ENCODE results near the gene P2RY2. TPM values are rescaled to one million over a fixed set of nuclear protein-coding genes. Genes with fewer than 3 reads are reported as not detected.
"Not testable (repeated sequence)": the region's sequence is repeated elsewhere in the genome, so short reads cannot be mapped to it uniquely, and the experiment has no call there.

The P2RY2 gene
- polyA plus RNA-seq, 1 donor: 4.8 TPM

GRCh38 chr11:73195191-73196007 is 22.7 kb upstream of the P2RY2 start:
- H3K36me3 ChIP-seq (ENCODE audit: control insufficient read depth, insufficient read depth, low read length): no peaks in the 10 kb centered on the region
- no peaks in the 10 kb centered on the region for H3K27me3 ChIP-seq (ENCODE audit: control insufficient read depth, insufficient read depth, low read length)
- H3K4me1 ChIP-seq (ENCODE audit: control insufficient read depth, insufficient read depth, low read length): peaks cover 65% of the 10 kb centered on the region
- peak; percentile 81 to 87 for DNase-seq
- no peaks in the 10 kb centered on the region for H3K9me3 ChIP-seq (ENCODE audit: control insufficient read depth, low read depth, low read length)
- peak overlapping the region; percentile 87 for H3K27ac ChIP-seq (ENCODE audit: low read length)
- WGBS (ENCODE audit: insufficient coverage, low lambda C conversion rate): no CpG with 5 or more reads among the region's 3 CpGs
- no peak overlapping the region for H3K4me3 ChIP-seq (ENCODE audit: low read length)

GRCh38 chr11:73196576-73196975 is 21.5 kb upstream of the P2RY2 start:
- H3K4me3 ChIP-seq (ENCODE audit: low read length): no peak overlapping the region
- no peak for DNase-seq
- no CpG with 5 or more reads among the region's 6 CpGs for WGBS (ENCODE audit: insufficient coverage, low lambda C conversion rate)
- no peaks in the 10 kb centered on the region for H3K36me3 ChIP-seq (ENCODE audit: control insufficient read depth, insufficient read depth, low read length)
- H3K4me1 ChIP-seq (ENCODE audit: control insufficient read depth, insufficient read depth, low read length): peaks cover 68% of the 10 kb centered on the region
- peak overlapping the region; percentile 87 for H3K27ac ChIP-seq (ENCODE audit: low read length)
- no peaks in the 10 kb centered on the region for H3K27me3 ChIP-seq (ENCODE audit: control insufficient read depth, insufficient read depth, low read length)
- H3K9me3 ChIP-seq (ENCODE audit: control insufficient read depth, low read depth, low read length): no peaks in the 10 kb centered on the region

- peak in 1 of 2 donors; percentile 71 for DNase-seq
- WGBS (ENCODE audit: insufficient coverage, low lambda C conversion rate): no CpG with 5 or more reads among the region's 4 CpGs
These were observed 20.7 kb upstream of the P2RY2 start for GRCh38 chr11:73197348-73197747.

GRCh38 chr11:73197787-73198186 is 20.3 kb upstream of the P2RY2 start:
- WGBS (ENCODE audit: insufficient coverage, low lambda C conversion rate): no CpG with 5 or more reads among the region's 7 CpGs
- H3K4me3 ChIP-seq (ENCODE audit: low read length); DNase-seq; H3K9me3 ChIP-seq (ENCODE audit: control insufficient read depth, low read depth, low read length); H3K36me3 ChIP-seq (ENCODE audit: control insufficient read depth, insufficient read depth, low read length); H3K27me3 ChIP-seq (ENCODE audit: control insufficient read depth, insufficient read depth, low read length): not testable (repeated sequence)
- Histone ChIP-seq H3K27ac (ENCODE audit: low read length) (peak overlapping the region; percentile 75), H3K4me1 (ENCODE audit: control insufficient read depth, insufficient read depth, low read length) (peaks cover 73% of the 10 kb centered on the region)

More at GRCh38 chr11:73197348-73197747, 20.7 kb upstream of the P2RY2 start:
- Histone ChIP-seq H3K36me3 (ENCODE audit: control insufficient read depth, insufficient read depth, low read length) (no peaks in the 10 kb centered on the region), H3K27me3 (ENCODE audit: control insufficient read depth, insufficient read depth, low read length) (no peaks in the 10 kb centered on the region), H3K27ac (ENCODE audit: low read length) (peak overlapping the region; percentile 75), H3K4me3 (ENCODE audit: low read length) (no peak overlapping the region), H3K9me3 (ENCODE audit: control insufficient read depth, low read depth, low read length) (no peaks in the 10 kb centered on the region), H3K4me1 (ENCODE audit: control insufficient read depth, insufficient read depth, low read length) (peaks cover 73% of the 10 kb centered on the region)

GRCh38 chr11:73198677-73199076 is 19.4 kb upstream of the P2RY2 start:
- peaks cover 74% of the 10 kb centered on the region for H3K4me1 ChIP-seq (ENCODE audit: control insufficient read depth, insufficient read depth, low read length)
- no peaks in the 10 kb centered on the region for H3K36me3 ChIP-seq (ENCODE audit: control insufficient read depth, insufficient read depth, low read length)
- no peak overlapping the region for H3K4me3 ChIP-seq (ENCODE audit: low read length)
- peak; percentile 80 to 89 for DNase-seq
- H3K27ac ChIP-seq (ENCODE audit: low read length): peak overlapping the region; percentile 75
- no peaks in the 10 kb centered on the region for H3K27me3 ChIP-seq (ENCODE audit: control insufficient read depth, insufficient read depth, low read length)
- no peaks in the 10 kb centered on the region for H3K9me3 ChIP-seq (ENCODE audit: control insufficient read depth, low read depth, low read length)
- WGBS (ENCODE audit: insufficient coverage, low lambda C conversion rate): no CpG with 5 or more reads among the region's 3 CpGs

GRCh38 chr11:73199446-73199845 is 18.6 kb upstream of the P2RY2 start:
- H3K27ac ChIP-seq (ENCODE audit: low read length): no peak overlapping the region
- H3K4me1 ChIP-seq (ENCODE audit: control insufficient read depth, insufficient read depth, low read length): peaks cover 74% of the 10 kb centered on the region
- WGBS (ENCODE audit: insufficient coverage, low lambda C conversion rate): 100% methylated on average over 2 of the region's 4 CpGs
- H3K27me3 ChIP-seq (ENCODE audit: control insufficient read depth, insufficient read depth, low read length): no peaks in the 10 kb centered on the region
- H3K36me3 ChIP-seq (ENCODE audit: control insufficient read depth, insufficient read depth, low read length): no peaks in the 10 kb centered on the region
- no peak for DNase-seq
- H3K9me3 ChIP-seq (ENCODE audit: control insufficient read depth, low read depth, low read length): no peaks in the 10 kb centered on the region
- H3K4me3 ChIP-seq (ENCODE audit: low read length): no peak overlapping the region

GRCh38 chr11:73200256-73200655 is 17.8 kb upstream of the P2RY2 start:
- DNase-seq: no peak
- Histone ChIP-seq H3K4me3 (ENCODE audit: low read length) (no peak overlapping the region), H3K36me3 (ENCODE audit: control insufficient read depth, insufficient read depth, low read length) (no peaks in the 10 kb centered on the region), H3K27me3 (ENCODE audit: control insufficient read depth, insufficient read depth, low read length) (no peaks in the 10 kb centered on the region), H3K9me3 (ENCODE audit: control insufficient read depth, low read depth, low read length) (no peaks in the 10 kb centered on the region), H3K27ac (ENCODE audit: low read length) (peak overlapping the region; percentile 18), H3K4me1 (ENCODE audit: control insufficient read depth, insufficient read depth, low read length) (peaks cover 76% of the 10 kb centered on the region)

GRCh38 chr11:73201249-73201648 is 16.8 kb upstream of the P2RY2 start:
- WGBS (ENCODE audit: insufficient coverage, low lambda C conversion rate): no CpG with 5 or more reads among the region's 6 CpGs
- H3K4me1 ChIP-seq (ENCODE audit: control insufficient read depth, insufficient read depth, low read length): peaks cover 73% of the 10 kb centered on the region
- H3K4me3 ChIP-seq (ENCODE audit: low read length): no peak overlapping the region
- peak overlapping the region; percentile 84 for H3K27ac ChIP-seq (ENCODE audit: low read length)
- no peak for DNase-seq
- H3K36me3 ChIP-seq (ENCODE audit: control insufficient read depth, insufficient read depth, low read length): no peaks in the 10 kb centered on the region
- H3K9me3 ChIP-seq (ENCODE audit: control insufficient read depth, low read depth, low read length): no peaks in the 10 kb centered on the region
- no peaks in the 10 kb centered on the region for H3K27me3 ChIP-seq (ENCODE audit: control insufficient read depth, insufficient read depth, low read length)

GRCh38 chr11:73201888-73202780 is 15.9 kb upstream of the P2RY2 start:
- Histone ChIP-seq H3K36me3 (ENCODE audit: control insufficient read depth, insufficient read depth, low read length) (no peaks in the 10 kb centered on the region), H3K9me3 (ENCODE audit: control insufficient read depth, low read depth, low read length) (no peaks in the 10 kb centered on the region), H3K27me3 (ENCODE audit: control insufficient read depth, insufficient read depth, low read length) (no peaks in the 10 kb centered on the region), H3K27ac (ENCODE audit: low read length) (peak overlapping the region; percentile 84), H3K4me3 (ENCODE audit: low read length) (no peak overlapping the region), H3K4me1 (ENCODE audit: control insufficient read depth, insufficient read depth, low read length) (peaks cover 68% of the 10 kb centered on the region)
- DNase-seq: peak; percentile 74 to 86
- WGBS (ENCODE audit: insufficient coverage, low lambda C conversion rate): no CpG with 5 or more reads among the region's 8 CpGs

GRCh38 chr11:73203322-73203721 is 14.8 kb upstream of the P2RY2 start:
- DNase-seq: no peak
- Histone ChIP-seq H3K4me3 (ENCODE audit: low read length) (no peak overlapping the region), H3K27ac (ENCODE audit: low read length) (no peak overlapping the region), H3K9me3 (ENCODE audit: control insufficient read depth, low read depth, low read length) (no peaks in the 10 kb centered on the region), H3K27me3 (ENCODE audit: control insufficient read depth, insufficient read depth, low read length) (no peaks in the 10 kb centered on the region), H3K4me1 (ENCODE audit: control insufficient read depth, insufficient read depth, low read length) (peaks cover 63% of the 10 kb centered on the region), H3K36me3 (ENCODE audit: control insufficient read depth, insufficient read depth, low read length) (no peaks in the 10 kb centered on the region)
- WGBS (ENCODE audit: insufficient coverage, low lambda C conversion rate): 81% methylated on average over 4 of the region's 6 CpGs
